GM13976 (cell line): ENCODE measurements around the gene KPNB1.

Source experiments
- DNase-seq: peaks from one replicate; pipeline ENCODE4 v3.0.0; 2012; ENCODE audit warnings: low spot score
- CTCF ChIP-seq: IDR thresholded peaks from 2 replicates; pipeline ENCODE4 v1.5.1; 2012; ENCODE audit warnings: borderline replicate concordance, mild to moderate bottlenecking; ENCODE audit not compliant: insufficient read depth; ENCODE audit errors: extremely low read depth, missing control alignments, control extremely low read depth
- in situ Hi-C: fragments of 300-500 bp; cut with MboI; formaldehyde crosslinking; loops from one replicate; pipeline ENCODE4 v1.12.0; 2022; ENCODE audit warnings: low sequenced_read_pairs, mixed read lengths, inconsistent platforms; ENCODE audit not compliant: unreplicated experiment

The KPNB1 gene

GRCh38 chr17:47687328-47687690 lies 37.6 kb downstream of the KPNB1 start:
- in situ Hi-C loops: no loop called here
- no peak for TF ChIP-seq CTCF
- no peak for DNase-seq

GRCh38 chr17:47687748-47688147 lies 38.0 kb downstream of the KPNB1 start:
- no peak for TF ChIP-seq CTCF
- in situ Hi-C loops: no loop called here
- no peak for DNase-seq

GRCh38 chr17:47690121-47690520 lies 40.4 kb downstream of the KPNB1 start:
- no peak for TF ChIP-seq CTCF
- DNase-seq: no peak
- in situ Hi-C loops: loop anchor here (10.0 kb wide), 1 partner anchor 105 kb away; no protein-coding TSS in a partner anchor

- TF ChIP-seq CTCF: no peak
- in situ Hi-C loops: loop anchor here (10.0 kb wide), 1 partner anchor 102 kb away; no protein-coding TSS in a partner anchor
- DNase-seq: peak; percentile 18
These were observed 42.6 kb downstream of the KPNB1 start for GRCh38 chr17:47692137-47692894.

GRCh38 chr17:47692895-47693730 lies 43.4 kb downstream of the KPNB1 start:
- TF ChIP-seq CTCF: no peak
- in situ Hi-C loops: loop anchor here (10.0 kb wide), 1 partner anchor 102 kb away; no protein-coding TSS in a partner anchor
- DNase-seq: peak; percentile 45

- no peak for TF ChIP-seq CTCF
- DNase-seq: peak; percentile 67
- in situ Hi-C loops: loop anchor here (10.0 kb wide), 1 partner anchor 101 kb away; no protein-coding TSS in a partner anchor
These were observed 44.2 kb downstream of the KPNB1 start, which contains the start of gene TBKBP1 for GRCh38 chr17:47693731-47694580. TSS of gene TBKBP1 (plus strand) at chr17:47694161. CDS start at chr17:47696113, 1,952 bp downstream.
